WI38 (cell line): ENCODE results near the gene IRX2.

Source experiments
- H3K4me3 ChIP-seq: 2 replicates; pipeline ENCODE4 v1.5.1; 2011; ENCODE audit warnings: low read depth, mild to moderate bottlenecking, control low read depth, low read length
- TF ChIP-seq, protein P1 (sequence below): IDR thresholded peaks from 2 replicates; pipeline ENCODE4 v1.5.1; 2012; ENCODE audit warnings: low read depth, mild to moderate bottlenecking, control low read depth, low read length

Gene IRX2

DNA sequence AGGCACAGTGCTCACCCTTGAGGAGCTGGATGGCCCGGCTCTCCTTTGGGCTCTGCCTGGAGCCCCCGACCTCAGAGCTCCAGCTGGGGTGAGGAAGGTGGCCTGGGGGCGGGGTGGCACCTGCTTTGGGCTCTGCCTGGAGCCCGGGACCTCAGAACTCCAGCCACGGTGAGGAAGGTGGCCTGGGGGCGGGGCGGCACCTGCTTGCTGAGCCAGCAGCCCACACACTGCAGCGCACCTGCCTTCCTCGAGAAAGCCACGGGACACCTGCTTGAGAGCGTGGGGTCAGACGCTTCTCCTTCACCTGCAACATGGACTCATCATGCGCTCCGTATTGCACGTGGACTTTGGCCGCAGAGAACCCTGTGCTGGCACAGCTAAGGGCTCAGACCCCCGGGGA is 51.8 kb downstream of the IRX2 start:
- H3K4me3 ChIP-seq, result no peak overlapping the region
- TF ChIP-seq, protein P1, sequence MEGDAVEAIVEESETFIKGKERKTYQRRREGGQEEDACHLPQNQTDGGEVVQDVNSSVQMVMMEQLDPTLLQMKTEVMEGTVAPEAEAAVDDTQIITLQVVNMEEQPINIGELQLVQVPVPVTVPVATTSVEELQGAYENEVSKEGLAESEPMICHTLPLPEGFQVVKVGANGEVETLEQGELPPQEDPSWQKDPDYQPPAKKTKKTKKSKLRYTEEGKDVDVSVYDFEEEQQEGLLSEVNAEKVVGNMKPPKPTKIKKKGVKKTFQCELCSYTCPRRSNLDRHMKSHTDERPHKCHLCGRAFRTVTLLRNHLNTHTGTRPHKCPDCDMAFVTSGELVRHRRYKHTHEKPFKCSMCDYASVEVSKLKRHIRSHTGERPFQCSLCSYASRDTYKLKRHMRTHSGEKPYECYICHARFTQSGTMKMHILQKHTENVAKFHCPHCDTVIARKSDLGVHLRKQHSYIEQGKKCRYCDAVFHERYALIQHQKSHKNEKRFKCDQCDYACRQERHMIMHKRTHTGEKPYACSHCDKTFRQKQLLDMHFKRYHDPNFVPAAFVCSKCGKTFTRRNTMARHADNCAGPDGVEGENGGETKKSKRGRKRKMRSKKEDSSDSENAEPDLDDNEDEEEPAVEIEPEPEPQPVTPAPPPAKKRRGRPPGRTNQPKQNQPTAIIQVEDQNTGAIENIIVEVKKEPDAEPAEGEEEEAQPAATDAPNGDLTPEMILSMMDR, result no peak

DNA sequence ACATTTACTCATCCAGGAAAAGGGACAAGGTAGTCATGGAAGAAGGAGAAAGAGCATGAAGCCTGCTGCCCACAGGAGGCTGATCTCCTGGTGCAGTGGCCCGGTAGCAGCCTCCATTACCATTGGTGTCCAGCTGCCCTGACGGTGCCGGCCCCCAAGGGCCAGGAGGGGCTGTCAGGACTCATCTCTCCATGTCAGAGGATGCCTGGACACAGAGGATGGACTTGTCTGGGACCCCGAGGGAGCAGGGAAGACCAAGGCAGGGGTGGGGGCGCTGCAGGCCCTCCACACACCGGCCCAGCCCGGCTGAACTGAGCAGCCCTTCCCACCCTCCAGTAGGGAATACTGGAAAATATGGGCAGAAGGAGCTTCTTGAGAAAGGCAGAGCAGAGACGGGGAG is 52.2 kb downstream of the IRX2 start:
- H3K4me3 ChIP-seq, result no peak overlapping the region
- TF ChIP-seq, protein P1, result no peak

DNA sequence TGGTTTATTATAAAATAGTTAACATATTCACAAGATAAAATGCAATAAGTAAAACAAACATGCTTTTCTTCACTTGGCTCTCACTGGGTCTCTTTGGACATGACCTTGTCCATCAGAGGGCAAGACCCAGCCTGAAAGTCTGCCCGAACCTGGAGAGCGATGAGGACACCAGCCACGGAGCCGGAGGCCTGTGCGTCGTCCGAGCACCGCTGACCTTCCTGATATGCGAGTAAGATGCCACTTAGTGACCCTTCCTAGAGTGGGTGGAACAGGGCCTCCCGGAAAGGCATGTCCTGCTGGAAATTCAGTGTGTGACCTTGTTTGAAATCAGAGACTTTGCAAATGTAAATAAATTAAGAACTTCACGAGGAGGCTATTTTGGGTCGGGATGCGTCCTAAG is 52.9 kb downstream of the IRX2 start:
- no peak overlapping the region for H3K4me3 ChIP-seq
- TF ChIP-seq, protein P1, result no peak

DNA sequence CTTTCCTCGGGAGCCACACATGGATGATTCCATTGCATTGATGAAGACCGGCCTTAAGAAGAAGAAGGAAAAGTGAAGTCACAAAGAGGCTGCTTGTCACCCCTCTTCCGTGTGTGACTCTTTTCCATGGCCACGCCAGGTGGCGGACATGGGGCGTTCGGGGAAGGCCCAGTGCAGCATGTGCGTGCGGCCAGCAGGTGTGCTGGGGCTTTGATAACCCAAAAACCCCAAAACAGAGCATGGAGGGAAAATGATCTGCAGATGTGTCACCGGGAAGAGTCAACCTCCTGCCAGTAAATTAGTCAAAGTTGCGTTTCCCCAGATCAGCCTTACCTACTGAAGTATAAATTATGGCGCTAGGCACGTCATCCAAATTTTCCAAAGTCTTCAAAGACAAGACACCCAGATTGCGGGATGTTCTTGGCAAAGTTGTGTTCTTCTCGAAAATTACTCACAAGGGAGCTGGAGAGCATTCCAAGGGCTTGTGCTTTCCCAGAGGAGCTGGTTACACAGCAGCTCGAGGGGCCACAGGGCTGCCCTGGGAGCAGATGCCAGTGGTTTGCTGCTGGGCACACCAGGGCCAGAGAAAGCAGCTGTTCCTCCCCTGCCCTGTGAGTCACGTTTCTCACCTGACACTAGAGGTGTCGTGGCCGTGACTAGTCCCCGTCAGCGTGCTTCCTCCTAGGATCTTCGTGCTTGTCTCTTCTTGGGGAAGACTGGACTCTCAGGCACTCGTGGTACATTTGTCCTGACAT is 53.9 kb downstream of the IRX2 start:
- TF ChIP-seq, protein P1, result no peak
- no peak overlapping the region for H3K4me3 ChIP-seq

DNA sequence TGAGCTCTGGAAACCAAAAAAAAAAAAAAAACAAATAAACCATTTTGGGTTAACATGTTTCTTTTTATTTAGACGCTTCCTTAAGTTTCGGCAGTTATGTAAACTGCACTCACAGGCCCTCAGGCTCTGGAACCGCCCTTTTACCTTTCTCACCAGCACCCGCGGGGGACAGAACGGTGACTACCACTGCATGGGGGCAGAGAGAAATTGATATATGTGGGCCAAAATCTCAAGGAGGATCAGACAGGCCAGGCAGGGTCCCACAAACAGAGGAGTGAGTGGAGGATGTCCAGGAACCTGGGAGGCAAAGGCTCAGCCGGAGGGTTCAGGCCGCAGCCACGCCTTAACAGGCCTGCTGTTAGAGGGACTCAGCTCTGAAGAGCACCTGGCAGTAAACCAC is 54.4 kb downstream of the IRX2 start:
- no peak overlapping the region for H3K4me3 ChIP-seq
- TF ChIP-seq, protein P1, result no peak
